HG03045 (cell line): ENCODE results near the gene PTPRR.

Experiments used
- ATAC-seq: cut with Tn5 transposase; IDR thresholded peaks from one replicate; pipeline ENCODE4 v1.9.1; 2021; ENCODE audit warnings: mild to moderate bottlenecking, moderate library complexity; ENCODE audit not compliant: unreplicated experiment

Gene PTPRR

DNA sequence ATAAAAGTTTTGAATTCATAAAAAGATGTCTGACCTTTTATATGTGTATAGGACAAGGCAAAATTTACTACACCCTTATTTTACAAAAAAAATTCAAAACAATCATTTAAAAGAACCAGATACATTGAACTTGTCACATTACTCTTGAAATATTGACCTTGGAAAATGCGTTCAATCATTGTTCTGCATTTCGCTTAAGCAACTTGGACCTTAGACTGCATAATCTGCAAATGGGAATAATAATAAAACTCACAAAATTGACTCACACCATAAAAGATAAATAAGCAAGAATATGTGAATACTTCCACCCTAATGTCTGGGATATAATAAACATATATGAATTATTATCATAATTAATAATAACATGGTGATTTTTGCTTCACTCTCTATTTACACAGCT is 213.9 kb downstream of the PTPRR start:
- ATAC-seq = no peak

GRCh38 chr12:70698345-70698744 is 222.2 kb downstream of the PTPRR start:
- no peak for ATAC-seq

DNA sequence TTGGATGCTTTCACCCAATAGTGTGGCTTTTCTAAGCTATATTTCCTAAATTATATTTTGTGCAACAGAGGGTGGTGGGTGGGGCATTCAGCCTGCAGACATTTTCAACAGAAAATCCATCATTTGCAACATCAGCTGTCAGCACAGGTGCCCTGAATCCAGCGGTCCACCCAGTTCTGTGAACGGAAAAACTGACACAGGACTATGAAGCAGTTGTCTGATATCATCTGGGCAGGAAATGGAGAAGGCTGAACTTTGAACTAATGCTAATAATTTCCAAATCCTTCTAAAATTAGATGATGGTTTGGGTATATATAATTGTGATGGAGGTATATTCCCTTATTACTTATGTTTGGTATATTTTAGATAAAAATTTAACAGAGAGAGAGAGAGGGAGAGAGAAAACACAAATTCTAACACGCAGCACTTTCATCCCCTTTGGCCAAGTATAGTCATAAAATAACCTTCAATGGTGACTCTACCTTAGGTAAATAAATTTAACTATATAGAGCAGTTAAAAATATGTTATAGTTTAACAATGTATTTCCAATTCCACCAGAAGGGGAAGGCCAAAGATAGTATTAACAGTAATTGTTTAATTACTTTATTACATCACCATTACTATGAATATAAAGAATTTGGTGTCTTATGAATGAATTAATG is 225.0 kb downstream of the PTPRR start:
- ATAC-seq = no peak

GRCh38 chr12:70692681-70693288 is 227.8 kb downstream of the PTPRR start:
- no peak for ATAC-seq

GRCh38 chr12:70691018-70691672 is 229.4 kb downstream of the PTPRR start:
- ATAC-seq = no peak

DNA sequence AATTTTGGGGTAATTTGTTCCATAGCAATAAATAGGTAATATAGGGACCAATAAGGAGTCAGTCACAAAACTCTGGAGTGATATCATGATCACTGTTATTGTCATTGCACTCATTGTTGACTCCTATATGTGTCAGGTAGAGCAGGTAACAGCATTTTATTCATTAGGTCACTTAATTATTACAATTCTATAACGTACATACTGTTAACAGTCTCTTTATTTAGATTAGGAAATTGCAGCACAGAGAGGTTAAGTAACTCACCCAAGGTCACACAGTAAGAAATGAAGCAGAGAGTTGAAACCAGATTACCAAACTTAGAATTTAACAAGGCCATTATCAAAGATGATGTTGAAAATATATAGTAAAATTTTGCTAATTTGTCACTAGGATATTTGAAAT is 233.6 kb downstream of the PTPRR start:
- ATAC-seq = no peak

DNA sequence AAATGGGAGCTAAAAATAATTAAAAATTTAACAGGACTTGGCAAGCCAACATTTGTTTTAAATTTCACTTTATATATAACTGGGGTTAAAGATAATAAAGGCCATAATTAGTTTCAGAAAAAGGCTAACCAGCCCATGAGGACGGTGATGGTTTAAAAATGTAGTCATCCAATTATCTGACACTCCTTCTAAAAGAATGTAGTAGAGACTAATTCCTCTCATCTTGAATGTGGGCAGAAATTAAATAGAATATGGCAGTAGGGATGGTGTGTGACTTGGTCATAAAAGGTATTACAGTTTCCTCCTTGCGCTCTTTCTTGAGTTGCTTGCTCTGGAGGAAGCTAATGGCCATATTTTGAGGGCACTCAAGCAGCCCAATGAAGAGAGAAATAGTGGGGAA is 234.2 kb downstream of the PTPRR start:
- ATAC-seq = no peak

- no peak for ATAC-seq
Observed at GRCh38 chr12:70683976-70684375, 236.6 kb downstream of the PTPRR start.

DNA sequence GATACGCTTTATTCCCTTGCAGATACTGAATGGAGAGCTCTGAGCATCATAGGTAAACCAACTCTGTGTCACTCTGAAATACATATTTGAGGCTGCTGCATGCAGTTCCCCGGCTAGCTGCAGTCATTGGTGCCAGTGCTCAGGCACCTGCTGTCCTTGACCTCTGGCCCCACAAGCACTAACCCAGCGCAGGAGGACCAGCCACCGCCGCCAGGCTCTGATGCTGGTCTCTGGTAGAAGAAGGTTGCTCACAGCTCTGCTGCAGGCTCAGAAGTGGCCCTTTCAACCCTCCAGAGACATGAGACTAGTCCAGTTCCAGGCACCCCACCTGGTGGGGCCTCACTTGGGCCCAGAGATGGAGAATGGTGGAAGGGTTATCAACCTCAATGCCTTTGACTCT is 248.8 kb downstream of the PTPRR start:
- no peak for ATAC-seq

DNA sequence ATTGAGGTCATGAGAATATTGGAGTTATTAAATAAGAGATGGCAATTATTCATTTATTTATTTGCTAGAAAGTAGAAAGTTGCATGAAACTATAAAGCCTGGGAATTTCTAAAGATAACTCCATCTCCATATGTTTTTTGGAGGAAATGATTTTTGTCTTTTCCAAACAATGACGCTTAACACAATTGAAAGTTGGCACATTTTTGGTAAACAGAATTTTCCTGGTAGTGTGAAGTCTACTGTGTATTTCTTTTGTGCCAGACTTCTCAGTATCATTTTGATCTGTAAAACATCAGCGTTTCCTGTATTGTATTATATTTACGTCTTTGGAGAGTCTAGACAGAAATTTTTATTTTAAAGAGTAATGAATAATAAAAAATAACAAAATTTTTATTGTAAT is 249.6 kb downstream of the PTPRR start:
- no peak for ATAC-seq

GRCh38 chr12:70667253-70667652 is 253.3 kb downstream of the PTPRR start:
- ATAC-seq = no peak

GRCh38 chr12:70666364-70666763 is 254.2 kb downstream of the PTPRR start:
- ATAC-seq = no peak

DNA sequence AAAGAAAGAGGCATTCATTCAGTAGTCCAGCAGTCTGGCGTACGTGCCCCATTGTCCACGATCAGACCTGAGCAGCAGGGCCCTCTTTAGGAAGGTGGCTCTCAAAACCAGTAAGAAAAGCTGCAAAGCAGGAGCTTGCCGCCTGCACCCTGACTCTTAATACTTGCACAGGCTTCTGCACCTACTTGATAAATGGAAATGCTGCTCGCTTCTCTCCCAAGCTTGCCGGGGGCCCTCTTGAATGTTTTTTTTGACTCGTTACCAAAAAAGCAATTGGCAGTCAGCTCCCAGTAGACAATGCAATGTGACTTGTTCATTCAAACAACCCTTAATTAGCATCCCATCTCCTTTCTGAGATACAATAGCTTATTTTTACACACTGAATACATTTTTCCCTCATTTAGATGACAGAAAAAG is 256.1 kb downstream of the PTPRR start:
- no peak for ATAC-seq

DNA sequence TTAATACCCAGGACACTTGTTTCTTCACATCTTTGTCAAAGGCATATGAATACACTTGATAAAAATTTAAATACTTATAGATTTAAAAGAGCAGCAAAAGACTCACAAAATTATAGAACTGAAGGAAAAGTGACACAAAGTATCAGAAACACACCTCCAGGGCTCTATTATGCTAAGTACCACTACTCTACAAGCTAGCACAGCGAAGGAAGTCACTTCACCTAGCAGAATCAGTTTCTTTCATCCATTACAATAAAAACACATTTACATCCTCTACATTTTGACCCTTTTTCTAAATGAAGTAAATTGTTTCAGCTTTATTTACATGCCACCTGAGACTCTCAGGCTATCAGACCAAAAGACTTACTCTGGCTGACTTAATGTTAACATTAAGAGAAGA is 256.7 kb downstream of the PTPRR start:
- no peak for ATAC-seq

- ATAC-seq = no peak
Observed at GRCh38 chr12:70661466-70662161, 258.9 kb downstream of the PTPRR start.

DNA sequence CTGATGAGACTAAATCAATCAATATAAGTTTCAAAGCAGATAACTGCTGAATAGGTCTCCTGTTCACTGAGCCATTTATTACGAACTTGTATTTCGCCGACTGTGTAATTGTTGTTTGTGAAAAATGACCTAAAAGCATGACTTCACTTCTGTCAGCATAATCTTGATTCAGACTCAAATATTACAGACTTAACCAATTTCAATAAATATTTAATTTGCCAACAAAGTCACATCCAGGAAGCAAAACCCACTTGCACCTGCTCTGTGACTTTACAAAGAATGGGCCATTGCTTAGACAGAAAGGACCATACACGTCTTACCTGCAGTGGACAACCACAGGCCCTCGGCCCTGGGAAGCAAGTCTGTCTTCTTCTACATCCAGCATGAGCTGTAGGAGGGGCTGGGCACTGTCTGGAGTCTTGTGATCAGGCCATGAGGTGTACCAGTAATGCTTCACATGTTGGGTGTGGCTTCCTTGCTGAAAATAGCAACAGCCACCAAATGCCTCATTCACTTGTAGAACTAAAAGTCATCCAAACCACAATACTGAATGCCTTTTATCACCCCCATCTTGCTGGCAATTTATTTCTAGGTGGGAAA is 259.8 kb downstream of the PTPRR start:
- no peak for ATAC-seq

- no peak for ATAC-seq
Observed at GRCh38 chr12:70660002-70660604, 260.4 kb downstream of the PTPRR start.

- ATAC-seq = no peak
Observed at GRCh38 chr12:70659077-70659606, 261.4 kb downstream of the PTPRR start.

GRCh38 chr12:70657616-70658286 is 262.8 kb downstream of the PTPRR start:
- no peak for ATAC-seq

DNA sequence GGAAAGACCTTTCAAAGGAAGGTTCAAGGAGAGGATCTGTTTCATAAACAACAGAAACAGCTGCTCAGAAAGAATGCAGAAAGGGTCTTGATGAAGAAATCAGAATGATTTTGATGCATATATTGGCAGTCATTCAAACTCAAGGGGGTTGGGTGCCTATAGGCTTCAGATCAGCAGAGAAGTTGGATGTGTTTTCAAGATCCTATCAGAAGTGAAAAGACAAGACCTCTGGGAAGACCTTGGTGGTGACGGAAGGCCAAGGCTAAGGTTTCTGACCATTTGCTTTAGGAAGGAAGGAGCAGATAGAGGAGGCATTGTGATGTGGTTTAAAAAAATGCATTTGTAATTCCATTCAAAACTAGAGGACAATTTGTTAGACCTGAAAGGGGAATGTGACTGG is 268.1 kb downstream of the PTPRR start:
- ATAC-seq = no peak
